ENCODE results near the gene SLC6A3.

The SLC6A3 gene

GRCh38 chr5:1419476-1420210, 25.6 kb downstream of the SLC6A3 start:
- no peak for DNase-seq

GRCh38 chr5:1418921-1419280, 26.3 kb downstream of the SLC6A3 start:
- no peak for DNase-seq

- DNase-seq = no peak
These were observed 26.9 kb downstream of the SLC6A3 start for GRCh38 chr5:1418238-1418920.

- no peak for DNase-seq
These were observed 27.5 kb downstream of the SLC6A3 start for GRCh38 chr5:1417586-1418225.

- DNase-seq = no peak
These were observed 28.3 kb downstream of the SLC6A3 start for GRCh38 chr5:1416856-1417469.

- no peak for DNase-seq
These were observed 29.4 kb downstream of the SLC6A3 start for GRCh38 chr5:1415626-1416360.

GRCh38 chr5:1415059-1415425, 30.2 kb downstream of the SLC6A3 start:
- no peak for DNase-seq

GRCh38 chr5:1414311-1415058, 30.8 kb downstream of the SLC6A3 start:
- no peak for DNase-seq

- peak; percentile 11 for DNase-seq
These were observed 31.5 kb downstream of the SLC6A3 start for GRCh38 chr5:1413611-1414241.

GRCh38 chr5:1413211-1413610, 32.0 kb downstream of the SLC6A3 start:
- DNase-seq = peak; percentile 12

GRCh38 chr5:1412621-1413020, 32.6 kb downstream of the SLC6A3 start:
- no peak for DNase-seq

- peak; percentile 7 for DNase-seq
These were observed 33.1 kb downstream of the SLC6A3 start for GRCh38 chr5:1412163-1412562.

GRCh38 chr5:1411099-1411498, 34.1 kb downstream of the SLC6A3 start:
- DNase-seq = peak; percentile 12

- peak; percentile 6 for DNase-seq
These were observed 34.9 kb downstream of the SLC6A3 start for GRCh38 chr5:1410156-1411014.

- DNase-seq = peak; percentile 13
These were observed 35.7 kb downstream of the SLC6A3 start for GRCh38 chr5:1409381-1410110.

GRCh38 chr5:1406681-1407640, 38.3 kb downstream of the SLC6A3 start:
- peak; percentile 2 for DNase-seq

GRCh38 chr5:1405539-1406530, 39.4 kb downstream of the SLC6A3 start:
- DNase-seq = peak; percentile 13
